Measurements from ENCODE around the gene PPP1R1A. TPM values are rescaled to one million over a fixed set of nuclear protein-coding genes. Genes with fewer than 3 reads are reported as not detected.

The PPP1R1A gene
- total RNA-seq, 1 experiment from 2014 or later = 8.5 TPM

DNA sequence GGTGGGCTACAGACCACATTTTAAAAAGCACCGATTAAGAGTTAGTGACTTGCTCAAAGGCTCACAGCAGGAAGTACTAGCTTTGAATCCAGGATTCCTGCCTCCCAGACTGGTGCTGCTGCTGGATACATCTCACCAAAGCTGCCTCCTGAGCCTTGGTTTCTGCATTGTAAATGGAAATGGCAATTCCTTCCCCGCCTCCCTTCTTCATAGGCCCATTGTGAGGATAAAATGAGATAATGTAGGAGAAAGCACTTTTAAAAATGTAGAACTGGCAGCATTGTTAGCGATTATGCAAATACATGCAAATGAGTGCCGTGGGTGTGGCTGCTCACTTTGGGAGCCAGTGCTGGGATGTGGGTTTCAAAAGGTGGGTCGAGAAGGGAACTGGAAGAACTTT lies 23.7 kb downstream of the PPP1R1A start:
- no peak overlapping the region for H2AK5ac ChIP-seq (ENCODE audit: insufficient read length, low read length)
- no peak overlapping the region for H4K8ac ChIP-seq (replicated peaks; ENCODE audit: insufficient read length, low read depth, low read length)
- H2BK15ac ChIP-seq (ENCODE audit: low read depth, low read length) = no peak overlapping the region
- H2BK12ac ChIP-seq (ENCODE audit: insufficient read length, low read depth, low read length) = no peak overlapping the region
- H4K5ac ChIP-seq (ENCODE audit: insufficient read length, low read depth, low read length) = no peak overlapping the region
- H2BK120ac ChIP-seq (ENCODE audit: low read depth, low read length, poor library complexity, severe bottlenecking) = no peak overlapping the region
- peak overlapping the region; percentile 19 for H3K4me2 ChIP-seq (ENCODE audit: insufficient read depth, insufficient read length, low read length)
- Mint-ChIP-seq H3K9me3 (no peaks in the 10 kb centered on the region; a peak in 1 of 5 replicates), H3K4me3 (peak overlapping the region; percentile 24 to 53; a peak in 4 of 5 replicates), H3K27ac (peak overlapping the region in 1 of 3 experiments; percentile 74; a peak in 2 of 7 replicates), H3K36me3 (ENCODE audit: insufficient read depth in 1 of 3, low read depth in 3 of 3) (no peaks in the 10 kb centered on the region), H3K27me3 (ENCODE audit: low read depth) (peaks cover 90% of the 10 kb centered on the region), H3K4me1 (peaks cover 50 to 60% of the 10 kb centered on the region in 2 experiments)
- H3K27me3 ChIP-seq (ENCODE audit: insufficient read depth, low read length) = peaks cover 25% of the 10 kb centered on the region; the same call in 1 of the 2 replicates
- no peaks in the 10 kb centered on the region; the same call in 1 of the 2 replicates for H3K4me1 ChIP-seq (ENCODE audit: insufficient read depth, low read length)
- WGBS (ENCODE audit: extremely low coverage, insufficient read length, low lambda C conversion rate) = no CpG with 5 or more reads among the region's 5 CpGs
- H4K91ac ChIP-seq (ENCODE audit: insufficient read length, low read depth, low read length) = no peak overlapping the region
- H3K23me2 ChIP-seq (ENCODE audit: insufficient read length, low read depth, low read length, poor library complexity, severe bottlenecking) = peaks cover 4% of the 10 kb centered on the region
- no peaks in the 10 kb centered on the region for H3K79me2 ChIP-seq (ENCODE audit: insufficient read depth, low read length)
- TF ChIP-seq, protein P1, sequence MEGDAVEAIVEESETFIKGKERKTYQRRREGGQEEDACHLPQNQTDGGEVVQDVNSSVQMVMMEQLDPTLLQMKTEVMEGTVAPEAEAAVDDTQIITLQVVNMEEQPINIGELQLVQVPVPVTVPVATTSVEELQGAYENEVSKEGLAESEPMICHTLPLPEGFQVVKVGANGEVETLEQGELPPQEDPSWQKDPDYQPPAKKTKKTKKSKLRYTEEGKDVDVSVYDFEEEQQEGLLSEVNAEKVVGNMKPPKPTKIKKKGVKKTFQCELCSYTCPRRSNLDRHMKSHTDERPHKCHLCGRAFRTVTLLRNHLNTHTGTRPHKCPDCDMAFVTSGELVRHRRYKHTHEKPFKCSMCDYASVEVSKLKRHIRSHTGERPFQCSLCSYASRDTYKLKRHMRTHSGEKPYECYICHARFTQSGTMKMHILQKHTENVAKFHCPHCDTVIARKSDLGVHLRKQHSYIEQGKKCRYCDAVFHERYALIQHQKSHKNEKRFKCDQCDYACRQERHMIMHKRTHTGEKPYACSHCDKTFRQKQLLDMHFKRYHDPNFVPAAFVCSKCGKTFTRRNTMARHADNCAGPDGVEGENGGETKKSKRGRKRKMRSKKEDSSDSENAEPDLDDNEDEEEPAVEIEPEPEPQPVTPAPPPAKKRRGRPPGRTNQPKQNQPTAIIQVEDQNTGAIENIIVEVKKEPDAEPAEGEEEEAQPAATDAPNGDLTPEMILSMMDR (conservative IDR thresholded peaks at IDR 0.05) = no peak
- H3K79me1 ChIP-seq (ENCODE audit: insufficient read depth, low read depth, low read length, poor library complexity, severe bottlenecking) = no peaks in the 10 kb centered on the region
- H3K14ac ChIP-seq (ENCODE audit: insufficient read depth, low read length) = no peak overlapping the region
- no peak overlapping the region for H2BK5ac ChIP-seq (ENCODE audit: insufficient read length, low read length)
- H3K23ac ChIP-seq (ENCODE audit: insufficient read length, low read depth, low read length) = no peak overlapping the region
- H2BK20ac ChIP-seq (ENCODE audit: low read depth, low read length, poor library complexity, severe bottlenecking) = no peak overlapping the region
- H3T11ph ChIP-seq (ENCODE audit: low read length) = no peak overlapping the region
- no peak overlapping the region for H3K4ac ChIP-seq (ENCODE audit: low read depth, low read length)
- no peak overlapping the region for H3K18ac ChIP-seq (ENCODE audit: insufficient read length, low read depth, low read length)
- no peak overlapping the region for H3K56ac ChIP-seq (ENCODE audit: insufficient read length, low read depth, low read length)
- no peak overlapping the region for H3K9ac ChIP-seq (ENCODE audit: extremely low read depth, insufficient read length, low read length)
- DNase-seq = peak; percentile 89
- no peak overlapping the region for H3K27ac ChIP-seq (ENCODE audit: insufficient read length, low read depth, low read length)
- no peaks in the 10 kb centered on the region for H4K20me1 ChIP-seq (ENCODE audit: control insufficient read depth, insufficient read depth, insufficient read length)
- H2AFZ ChIP-seq (ENCODE audit: low read length) = no peak overlapping the region
- H3K9me3 ChIP-seq (ENCODE audit: control insufficient read depth, low read depth, low read length) = no peaks in the 10 kb centered on the region
